H1 (cell line): Measurements from ENCODE around the gene SCN10A. TPM values are rescaled to one million over a fixed set of nuclear protein-coding genes. Genes with fewer than 3 reads are reported as not detected.

Source experiments
- CTCF ChIA-PET: fragments of 300-600 bp; sonication (Branson Sonifier 250); formaldehyde crosslinking; loops from one replicate; lab custom pipeline; 2021; ENCODE audit not compliant: partially characterized antibody; lab: Charles Lee
- POLR2A ChIA-PET: fragments of 300-600 bp; sonication (Branson Sonifier 250); formaldehyde crosslinking; loops from one replicate; lab custom pipeline; 2021; ENCODE audit warnings: inconsistent platforms; ENCODE audit not compliant: partially characterized antibody; lab: Charles Lee
- DNase-seq, 2 experiments: peaks; one replicate each; pipeline versions ENCODE4 v3.0.0 to v3.0.0-alpha.2; 2010 to 2022; ENCODE audit warnings: low spot score in 2 of 2, low read depth in 1 of 2, mixed read lengths in 1 of 2
- FAIRE-seq: peaks from 2 replicates; lab custom pipeline; 2011; peaks lifted over from hg19 to GRCh38; lab: Jason Lieb, UNC
- H2AFZ ChIP-seq: 2 replicates; pipeline ENCODE4 v1.8.1; 2012; ENCODE audit warnings: low read length, inconsistent platforms
- H2AK5ac ChIP-seq: 2 replicates; pipeline ENCODE4 v1.6.1; 2013; ENCODE audit warnings: low read depth, low read length
- H2BK120ac ChIP-seq: replicated peaks from 2 replicates; pipeline ENCODE3; 2013; ENCODE audit warnings: low read depth, low read length, inconsistent platforms
- H2BK12ac ChIP-seq: 2 replicates; pipeline ENCODE4 v1.6.1; 2013; ENCODE audit warnings: low read depth, low read length
- H2BK15ac ChIP-seq: 2 replicates; pipeline ENCODE4 v1.6.1; 2013; ENCODE audit warnings: low read length
- H2BK20ac ChIP-seq: 2 replicates; pipeline ENCODE4 v1.6.1; 2013; ENCODE audit warnings: low read length
- H2BK5ac ChIP-seq: 2 replicates; pipeline ENCODE4 v1.6.1; 2013; ENCODE audit warnings: low read depth, low read length
- H3K14ac ChIP-seq: 2 replicates; pipeline ENCODE4 v1.6.1; 2013; ENCODE audit warnings: inconsistent platforms; ENCODE audit not compliant: insufficient read length
- H3K18ac ChIP-seq: 2 replicates; pipeline ENCODE4 v1.6.1; 2013; ENCODE audit warnings: low read length; ENCODE audit errors: extremely low read depth
- H3K23ac ChIP-seq: 2 replicates; pipeline ENCODE4 v1.6.1; 2013; ENCODE audit warnings: inconsistent platforms; ENCODE audit not compliant: insufficient read length
- H3K23me2 ChIP-seq: 2 replicates; pipeline ENCODE4 v1.6.1; 2013; ENCODE audit warnings: low read depth, low read length
- H3K27ac ChIP-seq: 2 replicates; pipeline ENCODE4 v1.6.1; 2011; ENCODE audit warnings: low read depth, low read length, inconsistent platforms
- H3K27me3 ChIP-seq, 4 experiments: replicated peaks in 1 of 4; 1 replicate in 1 of 4; 2 replicates in 3 of 4; pipeline versions ENCODE4 v1.6.1 to v1.8.1; 2011 to 2013; ENCODE audit warnings: low read length in 3 of 4, mild to moderate bottlenecking in 3 of 4, inconsistent platforms in 2 of 4, mixed read lengths in 2 of 4, moderate library complexity in 1 of 4; ENCODE audit not compliant: control insufficient read depth in 3 of 4, insufficient read depth in 3 of 4; ENCODE audit errors: extremely low read depth in 1 of 4
- H3K36me3 ChIP-seq, 4 experiments: 2 replicates each; pipeline versions ENCODE4 v1.6.1 to v1.8.1; 2011 to 2013; ENCODE audit warnings: mild to moderate bottlenecking in 4 of 4, low read length in 3 of 4, moderate library complexity in 2 of 4, control low read depth in 1 of 4, inconsistent platforms in 1 of 4; ENCODE audit not compliant: insufficient read depth in 4 of 4, control insufficient read depth in 2 of 4
- H3K4ac ChIP-seq: replicated peaks from 2 replicates; pipeline ENCODE3; 2013; ENCODE audit warnings: low read length, low read depth, mixed read lengths, inconsistent platforms; ENCODE audit not compliant: insufficient read length
- H3K4me1 ChIP-seq, 4 experiments: replicated peaks in 1 of 4; 1 replicate in 1 of 4; 2 replicates in 3 of 4; pipeline versions ENCODE4 v1.6.1 to v1.8.1; 2011 to 2013; ENCODE audit warnings: low read length in 3 of 4, inconsistent platforms in 2 of 4, mixed read lengths in 1 of 4; ENCODE audit not compliant: insufficient read depth in 4 of 4, control insufficient read depth in 3 of 4
- H3K4me2 ChIP-seq, 2 experiments: 2 replicates each; pipeline versions ENCODE4 v1.6.1 to v1.8.1; 2011 to 2013; ENCODE audit warnings: low read depth in 2 of 2, low read length in 2 of 2, control low read depth in 1 of 2, inconsistent platforms in 1 of 2, mild to moderate bottlenecking in 1 of 2; ENCODE audit not compliant: insufficient read depth in 1 of 2
- H3K4me3 ChIP-seq, 4 experiments: fragments of 200-600, 300-600 bp in 1 of 4; sonication (generic), shearing (Covaris generic), sonication (Bioruptor Twin) in 1 of 4; 2 replicates each; pipeline versions ENCODE4 v1.5.1 to v1.8.1; 2011 to 2016; ENCODE audit warnings: low read length in 4 of 4, low read depth in 3 of 4, control low read depth in 2 of 4, inconsistent platforms in 2 of 4, mild to moderate bottlenecking in 2 of 4, mixed read lengths in 1 of 4, moderate library complexity in 1 of 4; ENCODE audit not compliant: insufficient read depth in 2 of 4; ENCODE audit errors: extremely low read depth in 1 of 4
- H3K56ac ChIP-seq: replicated peaks from 2 replicates; pipeline ENCODE3; 2013; ENCODE audit warnings: low read depth, mild to moderate bottlenecking, mixed read lengths, low read length, inconsistent platforms; ENCODE audit not compliant: insufficient read length
- H3K79me1 ChIP-seq: 2 replicates; pipeline ENCODE4 v1.6.1; 2013; ENCODE audit warnings: low read depth, low read length, control low read depth
- H3K79me2 ChIP-seq, 2 experiments: 2 replicates each; pipeline versions ENCODE4 v1.6.1 to v1.8.1; 2012 to 2013; ENCODE audit warnings: low read length in 2 of 2, mild to moderate bottlenecking in 2 of 2, inconsistent platforms in 1 of 2; ENCODE audit not compliant: insufficient read depth in 2 of 2, control insufficient read depth in 1 of 2
- H3K9ac ChIP-seq, 4 experiments: replicated peaks in 1 of 4; 1 replicate in 1 of 4; 2 replicates in 3 of 4; pipeline versions ENCODE4 v1.6.1 to v1.8.1; 2011 to 2013; ENCODE audit warnings: low read depth in 3 of 4, low read length in 3 of 4, control low read depth in 2 of 4, mild to moderate bottlenecking in 2 of 4, moderate library complexity in 2 of 4, inconsistent platforms in 1 of 4; ENCODE audit errors: extremely low read depth in 1 of 4
- H3K9me3 ChIP-seq, 2 experiments: 2 replicates each; pipeline versions ENCODE4 v1.6.1 to v1.8.1; 2012 to 2013; ENCODE audit warnings: mild to moderate bottlenecking in 2 of 2, moderate library complexity in 2 of 2, control low read depth in 1 of 2, inconsistent platforms in 1 of 2, low read depth in 1 of 2, low read length in 1 of 2, mixed read lengths in 1 of 2; ENCODE audit not compliant: insufficient read depth in 2 of 2
- H4K20me1 ChIP-seq, 2 experiments: replicated peaks in 1 of 2; 2 replicates each; pipeline versions ENCODE3 to v1.8.1; 2011 to 2013; ENCODE audit warnings: inconsistent platforms in 2 of 2, low read length in 2 of 2, mild to moderate bottlenecking in 1 of 2; ENCODE audit not compliant: insufficient read depth in 2 of 2, control insufficient read depth in 1 of 2
- H4K5ac ChIP-seq: 2 replicates; pipeline ENCODE4 v1.6.1; 2013; ENCODE audit warnings: low read length, low read depth, mixed read lengths, inconsistent platforms; ENCODE audit not compliant: insufficient read length
- H4K8ac ChIP-seq: 2 replicates; pipeline ENCODE4 v1.8.0; 2013; ENCODE audit warnings: mild to moderate bottlenecking, moderate library complexity, low read length, inconsistent platforms; ENCODE audit not compliant: insufficient read depth; ENCODE audit errors: extremely low read depth
- H4K91ac ChIP-seq: replicated peaks from 2 replicates; pipeline ENCODE3; 2013; ENCODE audit warnings: low read length, mixed read lengths, inconsistent platforms; ENCODE audit not compliant: insufficient read length
- ASH2L ChIP-seq: fragments of 200-600, 300-600 bp; sonication (generic); IDR thresholded peaks from one replicate; pipeline ENCODE4 v1.7.1; 2017; ENCODE audit warnings: low read length
- CHD2 ChIP-seq: IDR thresholded peaks from 2 replicates; pipeline ENCODE4 v1.6.1; 2012; ENCODE audit warnings: low read length, improper control_type of control experiment
- E2F6 ChIP-seq: IDR thresholded peaks from 2 replicates; pipeline ENCODE4 v1.6.1; 2012; ENCODE audit warnings: inconsistent platforms
- FOSL1 ChIP-seq: IDR thresholded peaks from 2 replicates; pipeline ENCODE4 v1.6.1; 2011; ENCODE audit warnings: mild to moderate bottlenecking, low read depth, low read length, moderate library complexity; ENCODE audit not compliant: insufficient read depth
- HDAC2 ChIP-seq, 2 experiments: fragments of 300-600 bp in 1 of 2; sonication (generic) in 1 of 2; IDR thresholded peaks; 2 replicates each; pipeline ENCODE4 v1.6.1; 2011 to 2012; ENCODE audit warnings: low read depth in 2 of 2, low read length in 2 of 2, mild to moderate bottlenecking in 2 of 2, moderate library complexity in 2 of 2, borderline replicate concordance in 1 of 2, inconsistent platforms in 1 of 2
- JUN ChIP-seq: IDR thresholded peaks from 2 replicates; pipeline ENCODE4 v1.6.1; 2011; ENCODE audit warnings: low read depth, mild to moderate bottlenecking, improper control_type of control experiment, low read length
- KDM5A ChIP-seq: fragments of 200-600 bp; IDR thresholded peaks from 2 replicates; pipeline ENCODE4 v1.7.1; 2012; ENCODE audit warnings: mild to moderate bottlenecking, low read length, inconsistent platforms, mixed read lengths
- MAFK ChIP-seq: IDR thresholded peaks from 2 replicates; pipeline ENCODE4 v1.6.1; 2012; ENCODE audit warnings: low read depth, mild to moderate bottlenecking, improper control_type of control experiment, low read length
- RAD21 ChIP-seq, 2 experiments: IDR thresholded peaks in 1 of 2; conservative IDR thresholded peaks in 1 of 2; 2 replicates each; pipeline ENCODE4 v1.6.1; 2011; ENCODE audit warnings: low read depth in 2 of 2, low read length in 2 of 2, improper control_type of control experiment in 1 of 2, inconsistent platforms in 1 of 2, mild to moderate bottlenecking in 1 of 2, moderate library complexity in 1 of 2
- RBBP5 ChIP-seq: IDR thresholded peaks from 2 replicates; pipeline ENCODE4 v1.7.1; 2012; ENCODE audit warnings: low read depth, mild to moderate bottlenecking, inconsistent platforms, low read length, moderate library complexity, borderline replicate concordance
- RXRA ChIP-seq: IDR thresholded peaks from 2 replicates; pipeline ENCODE4 v1.6.1; 2011; ENCODE audit warnings: low read depth, mild to moderate bottlenecking, low read length, moderate library complexity; ENCODE audit not compliant: insufficient read depth
- SIN3A ChIP-seq, 2 experiments: IDR thresholded peaks in 1 of 2; conservative IDR thresholded peaks in 1 of 2; 2 replicates each; pipeline ENCODE4 v1.6.1; 2011 to 2012; ENCODE audit warnings: low read length in 2 of 2, improper control_type of control experiment in 1 of 2, low read depth in 1 of 2, mild to moderate bottlenecking in 1 of 2
- SP4 ChIP-seq: IDR thresholded peaks from 2 replicates; pipeline ENCODE4 v1.6.1; 2012; ENCODE audit warnings: low read length, inconsistent platforms
- WGBS, 2 experiments: shearing (Covaris generic) in 1 of 2; methylation state at CpG; one replicate each; pipeline versions ENCODE4 v1.1.6 to v1.1.7; 2013 to 2015; ENCODE audit warnings: low lambda C conversion rate in 2 of 2, mixed read lengths in 2 of 2, inconsistent platforms in 1 of 2, low coverage in 1 of 2, missing lambda C conversion rate in 1 of 2; ENCODE audit not compliant: insufficient replicate concordance in 2 of 2, insufficient coverage in 1 of 2, insufficient read length in 1 of 2; ENCODE audit errors: extremely low coverage in 1 of 2, missing lambda C conversion rate in 1 of 2; 5-methylcytosine and 5-hydroxymethylcytosine counted together
- polyA plus RNA-seq, 7 experiments: library from polyadenylated mRNA; depleted of rRNA in 3 of 7; stranded (reverse) in 5 of 7; unstranded in 2 of 7; fragments of >200 nt in 5 of 7; fragments of 200-250 nt in 2 of 7; gene quantifications; 1 replicate in 5 of 7; 2 replicates in 1 of 7; 4 replicates in 1 of 7; pipeline versions ENCODE4 v1.2.1 to v1.2.3, GENCODE V29; 2011 to 2013; ENCODE audit warnings: missing spikeins in 2 of 7, mixed read lengths in 2 of 7
- total RNA-seq: library from RNA; stranded (reverse); fragmentation: NEBNext Ultra II Directional; extraction: Animal tissue kit (Norgen Biotek cat#: 25700); gene quantifications from 2 replicates; pipeline ENCODE4 v1.2.1, GENCODE V29; 2021

The SCN10A gene
- total and polyA plus RNA-seq, 2 of the 8 experiments (the other 6 are each of a cell fraction or from before 2014, with no cell fraction given), result not detected

GRCh38 chr3:38739931-38740330 is 76.1 kb downstream of the SCN10A start:
- H3K9me3 ChIP-seq, result no peaks in the 10 kb centered on the region
- H4K5ac ChIP-seq, result no peak overlapping the region
- H3K4me2 ChIP-seq, result no peak overlapping the region
- no peak for FAIRE-seq
- H3K14ac ChIP-seq, result no peak overlapping the region
- no peak overlapping the region for H2BK20ac ChIP-seq
- ChIA-PET CTCF (interaction anchor here (1.0 to 5.5 kb wide), 21 partner anchors 11 to 272 kb away, joined by 3 to 80 read pairs (median 5); no protein-coding TSS in a partner anchor), POLR2A (interaction anchor here (1.2 kb wide), 1 partner anchor 10 kb away, joined by 4 read pairs; no protein-coding TSS in a partner anchor)
- H4K8ac ChIP-seq, result no peak overlapping the region
- H3K4me3 ChIP-seq, result no peak overlapping the region
- no peaks in the 10 kb centered on the region for H3K36me3 ChIP-seq
- no peak overlapping the region for H3K9ac ChIP-seq
- no peak overlapping the region for H2BK15ac ChIP-seq
- 77% methylated on average over 3 of the region's 3 CpGs; no CpG with 5 or more reads in 1 of the 2 experiments for WGBS, 2 experiments
- no peak overlapping the region for H2AFZ ChIP-seq
- no peak overlapping the region for H3K18ac ChIP-seq
- H3K4me1 ChIP-seq, result peaks cover 0 to 3% (median 0%) of the 10 kb centered on the region in 4 experiments; a peak in 1 of 7 replicates
- H3K23ac ChIP-seq, result no peak overlapping the region
- DNase-seq, result no peak
- no peak overlapping the region for H3K56ac ChIP-seq
- H4K91ac ChIP-seq, result no peak overlapping the region
- no peaks in the 10 kb centered on the region for H3K79me2 ChIP-seq
- no peaks in the 10 kb centered on the region for H3K79me1 ChIP-seq
- no peak overlapping the region for H2AK5ac ChIP-seq
- H3K23me2 ChIP-seq, result no peaks in the 10 kb centered on the region; the same call in 1 of the 2 replicates
- no peak overlapping the region for H2BK120ac ChIP-seq
- no peak overlapping the region for H3K4ac ChIP-seq
- no peaks in the 10 kb centered on the region for H4K20me1 ChIP-seq
- H3K27me3 ChIP-seq, result no peaks in the 10 kb centered on the region
- H3K27ac ChIP-seq, result no peak overlapping the region
- H2BK12ac ChIP-seq, result no peak overlapping the region
- H2BK5ac ChIP-seq, result no peak overlapping the region
- TF ChIP-seq RXRA (no peak), SIN3A (conservative IDR thresholded peaks at IDR 0.05 in 1 of 2, IDR thresholded peaks at IDR 0.05 in 1 of 2; ENCODE audit: low read depth in 1 of 2, low read length in 2 of 2) (no peak), ASH2L (no peak), E2F6 (no peak), HDAC2 (IDR thresholded peaks at IDR 0.05; ENCODE audit: borderline replicate concordance in 1 of 2, low read depth in 2 of 2, low read length in 2 of 2) (no peak), RBBP5 (no peak), MAFK (no peak), CHD2 (no peak), KDM5A (no peak), RAD21 (IDR thresholded peaks at IDR 0.05 in 1 of 2, conservative IDR thresholded peaks at IDR 0.05 in 1 of 2; ENCODE audit: low read depth in 2 of 2, low read length in 2 of 2) (no peak), JUN (no peak), SP4 (no peak), FOSL1 (no peak)
